Stimulated activated CD8-positive, alpha-beta memory T cell treated with anti-CD3 and anti-CD28 coated beads, Interleukin-15, amount 100 ng/mL, for 4 hours (primary cell): ENCODE data around the gene RPH3AL.
"Not testable (repeated sequence)": the region's sequence is repeated elsewhere in the genome, so short reads cannot be mapped to it uniquely, and the experiment has no call there.

Experiments used
- DNase-seq, 2 donors: peaks; one replicate each; pipeline ENCODE4 v3.0.0-alpha.2; 2020; ENCODE audit warnings: low read depth in 2 of 2

The RPH3AL gene

DNA sequence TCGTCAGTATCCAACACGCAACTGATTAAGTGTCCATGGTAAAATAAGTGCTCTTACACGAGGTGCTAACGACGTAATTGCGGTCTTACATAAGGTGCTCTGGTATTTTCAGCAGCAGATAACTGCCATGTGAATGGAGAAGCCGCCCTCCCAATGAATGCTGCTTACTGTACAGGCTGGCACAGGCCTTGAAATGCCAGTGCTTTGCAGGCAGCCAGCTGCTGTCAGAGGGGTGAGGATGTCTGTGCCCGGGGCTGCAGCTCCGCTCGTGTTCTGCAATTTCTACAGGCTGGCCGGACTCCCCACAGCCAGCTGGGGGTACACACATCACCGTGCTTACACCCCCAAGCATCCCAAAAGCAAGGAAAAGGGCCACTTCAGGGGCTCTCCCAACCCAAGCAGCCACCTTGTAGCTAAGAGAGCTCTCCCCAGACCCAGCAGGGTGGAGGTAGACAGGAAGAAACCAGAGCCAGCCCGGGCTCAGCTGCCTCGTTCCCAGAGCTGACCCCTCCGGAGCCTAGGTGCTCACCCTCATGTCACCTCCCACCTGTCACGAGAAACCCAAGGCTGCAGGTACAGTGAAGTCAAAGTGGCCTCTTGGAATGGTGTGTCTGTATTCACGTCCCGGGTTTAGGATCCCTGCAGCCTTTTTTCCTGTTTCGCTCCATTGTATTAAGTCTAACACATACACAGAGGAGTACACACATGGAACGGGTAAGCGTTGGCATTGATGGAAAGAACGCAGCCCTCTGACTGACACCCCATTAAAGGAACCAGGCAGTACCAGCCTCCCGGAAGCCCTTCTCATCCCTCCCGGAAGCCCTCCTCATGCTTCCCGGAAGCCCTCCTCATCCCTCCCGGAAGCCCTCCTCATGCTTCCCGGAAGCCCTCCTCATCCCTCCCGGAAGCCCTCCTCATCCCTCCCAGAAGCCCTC lies 27.2 kb upstream of the RPH3AL start:
- no peak for DNase-seq

DNA sequence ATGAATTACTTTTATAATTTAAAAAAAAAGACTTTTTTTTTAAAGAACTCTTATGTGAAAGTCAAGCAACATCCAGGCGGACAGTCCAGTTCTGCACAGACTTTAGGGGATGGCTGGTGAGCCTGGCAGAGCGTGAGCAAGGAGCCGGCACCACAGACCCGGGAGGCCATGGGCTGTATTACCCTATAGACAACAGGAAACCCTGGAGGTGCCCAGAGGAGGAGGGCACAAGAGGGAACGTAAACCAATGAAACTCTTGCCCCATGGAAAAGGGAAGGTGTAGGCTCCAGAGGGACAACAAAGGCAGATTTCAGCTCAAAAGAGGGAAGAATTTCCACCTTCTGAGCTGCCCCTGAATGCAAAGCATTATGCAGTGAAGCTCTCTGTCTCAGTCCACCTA lies 25.5 kb upstream of the RPH3AL start:
- no peak for DNase-seq

DNA sequence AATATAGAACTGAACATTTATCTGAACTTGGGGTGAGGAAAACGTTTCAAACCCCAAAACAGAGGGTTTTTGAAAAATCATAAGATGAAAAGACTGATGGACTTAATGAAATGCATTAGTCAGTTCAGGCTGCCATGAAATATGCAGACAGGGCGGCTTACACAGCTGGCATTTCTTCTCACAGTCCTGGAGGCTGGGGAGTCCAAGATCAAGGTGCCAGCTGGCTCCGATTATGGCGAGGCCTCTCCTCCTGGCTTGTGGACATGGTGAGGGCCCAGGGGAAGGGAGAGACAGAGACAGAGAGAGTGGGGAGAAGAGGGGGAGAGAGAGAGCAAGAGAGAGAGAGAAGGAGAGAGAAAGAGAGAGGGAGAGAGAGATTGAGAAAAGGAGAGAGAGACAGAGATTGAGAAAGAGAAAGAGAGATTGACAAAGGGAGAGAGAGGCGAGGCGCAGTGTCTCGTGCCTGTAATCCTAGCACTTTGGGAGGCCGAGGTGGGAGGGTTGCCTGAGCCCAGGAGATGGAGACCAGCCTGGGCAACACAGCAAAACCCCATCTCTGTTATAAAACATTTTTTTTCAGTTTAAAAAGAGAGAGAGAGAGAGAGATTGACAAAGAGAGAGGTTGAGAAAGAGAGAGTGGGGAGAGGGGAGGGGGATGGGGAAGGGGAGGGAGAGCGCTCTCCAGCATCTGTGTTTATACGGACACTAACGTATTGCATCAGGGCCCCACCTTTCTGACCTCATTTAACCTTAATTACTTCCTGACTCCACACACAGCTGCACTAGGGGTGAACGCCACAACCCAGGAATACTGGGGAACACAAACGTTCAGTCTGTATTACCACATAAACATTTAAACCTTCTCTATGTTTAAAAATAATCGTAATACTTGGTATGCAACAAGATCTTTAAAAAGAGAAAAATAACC lies 24.6 kb upstream of the RPH3AL start:
- no peak for DNase-seq

DNA sequence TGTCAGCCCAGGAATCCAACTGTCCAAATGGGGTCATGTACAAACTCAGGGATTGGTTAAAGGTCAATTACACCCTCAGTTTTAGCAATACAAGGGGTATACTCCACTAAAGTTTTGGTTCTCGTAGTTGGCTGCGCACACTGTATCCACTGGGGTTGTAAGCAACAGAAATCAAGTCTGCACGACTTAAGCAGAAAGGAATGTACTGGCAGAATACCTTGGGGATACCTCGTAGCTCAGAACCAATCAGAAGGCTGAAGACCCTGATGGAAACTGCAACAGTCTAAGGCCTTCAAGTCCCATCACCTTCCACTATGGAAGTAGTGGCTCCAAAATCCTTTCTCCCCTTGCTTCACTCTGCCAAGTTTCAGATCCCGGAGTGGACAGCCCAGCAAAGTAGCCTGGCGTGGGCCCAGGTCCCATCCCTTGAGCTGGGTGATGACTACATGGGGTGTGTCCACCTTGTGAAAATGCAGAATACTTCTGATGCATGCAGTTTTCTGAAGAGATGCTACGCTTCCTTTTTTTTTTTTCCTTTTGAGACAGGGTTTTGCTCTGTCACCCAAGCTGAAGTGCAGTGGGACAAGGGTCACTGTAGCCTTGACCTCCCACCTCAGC lies 21.1 kb upstream of the RPH3AL start:
- DNase-seq: no peak

DNA sequence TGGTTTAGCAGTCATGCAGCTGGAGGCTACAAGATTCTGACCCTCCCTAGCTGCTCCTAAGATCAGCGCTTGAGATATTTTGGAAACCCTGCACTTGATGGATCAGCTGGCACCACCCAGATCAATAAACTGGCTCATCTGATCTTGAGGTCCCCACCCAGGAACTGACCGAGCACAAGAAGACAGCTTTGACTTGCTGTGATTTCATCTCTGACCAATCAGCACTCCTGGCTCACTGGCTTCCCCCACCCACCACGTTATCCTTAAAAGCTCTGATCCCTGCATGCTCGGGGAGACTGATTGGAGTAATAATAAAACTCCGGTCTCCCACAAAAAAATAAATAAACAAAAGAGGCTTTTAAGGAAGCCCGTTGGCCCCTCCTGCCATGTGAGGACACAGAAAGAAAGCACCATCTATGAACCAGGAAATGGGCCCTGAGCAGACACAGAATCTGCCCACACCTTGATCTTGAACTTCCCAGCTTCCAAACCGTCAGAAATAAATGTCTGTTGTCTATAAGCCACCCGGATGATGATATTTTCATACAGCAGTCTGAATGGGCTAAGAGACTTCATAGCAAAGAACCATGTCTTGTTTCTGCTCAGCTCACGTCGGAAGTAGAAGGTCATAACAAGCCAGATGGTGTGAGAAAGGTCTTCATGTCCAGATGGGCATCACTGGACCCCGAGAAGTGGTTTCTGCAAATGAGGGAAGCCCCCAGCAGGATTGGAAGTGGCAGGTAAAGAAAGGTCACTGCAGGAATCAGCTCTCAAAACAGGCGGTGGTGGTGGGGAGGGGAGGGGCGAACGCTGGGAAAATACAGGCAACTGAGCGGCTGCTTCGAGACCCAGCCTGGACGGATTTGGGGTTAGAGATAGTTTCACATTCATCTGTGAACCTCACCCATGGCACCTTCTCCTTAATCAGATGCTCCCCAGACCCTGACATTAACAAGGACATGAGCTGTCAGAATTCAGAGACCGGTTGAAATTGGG lies 19.8 kb upstream of the RPH3AL start:
- no peak for DNase-seq

DNA sequence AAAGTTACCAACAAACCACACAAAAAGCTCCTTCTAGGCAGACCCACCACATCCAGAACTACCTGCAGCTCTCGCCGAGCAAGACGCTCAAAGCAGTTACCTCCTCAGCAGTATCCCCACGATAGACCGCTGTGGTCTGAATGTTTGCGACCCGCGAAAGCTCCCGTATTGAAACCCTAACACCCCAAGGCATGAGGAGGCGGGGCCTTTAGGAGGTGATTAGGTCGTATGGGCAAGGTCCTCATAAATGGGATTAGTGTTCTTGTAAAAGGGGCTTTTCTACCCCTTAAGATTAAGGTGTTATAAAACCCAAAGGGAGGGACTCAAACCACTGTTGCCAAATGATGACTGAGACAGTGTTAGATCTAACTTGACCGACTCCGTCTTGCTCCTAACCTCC lies 19.0 kb upstream of the RPH3AL start:
- DNase-seq: no peak

DNA sequence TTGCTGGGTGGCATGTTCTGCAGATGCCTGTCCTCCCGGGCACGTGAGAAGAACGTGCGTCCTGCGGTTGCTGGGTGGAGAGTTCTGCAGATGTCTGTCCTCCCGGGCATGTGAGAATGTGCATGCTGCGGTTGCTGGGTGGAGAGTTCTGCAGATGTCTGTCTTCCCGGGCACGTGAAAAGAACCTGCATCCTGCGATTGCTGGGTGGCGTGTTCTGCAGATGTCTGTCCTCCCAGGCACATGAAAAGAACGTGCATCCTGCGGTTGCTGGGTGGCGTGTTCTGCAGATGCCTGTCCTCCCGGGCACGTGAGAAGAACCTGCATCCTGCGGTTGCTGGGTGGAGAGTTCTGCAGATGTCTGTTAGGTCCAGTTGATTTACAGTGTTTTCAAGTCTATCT lies 15.0 kb upstream of the RPH3AL start:
- DNase-seq: not testable (repeated sequence)

DNA sequence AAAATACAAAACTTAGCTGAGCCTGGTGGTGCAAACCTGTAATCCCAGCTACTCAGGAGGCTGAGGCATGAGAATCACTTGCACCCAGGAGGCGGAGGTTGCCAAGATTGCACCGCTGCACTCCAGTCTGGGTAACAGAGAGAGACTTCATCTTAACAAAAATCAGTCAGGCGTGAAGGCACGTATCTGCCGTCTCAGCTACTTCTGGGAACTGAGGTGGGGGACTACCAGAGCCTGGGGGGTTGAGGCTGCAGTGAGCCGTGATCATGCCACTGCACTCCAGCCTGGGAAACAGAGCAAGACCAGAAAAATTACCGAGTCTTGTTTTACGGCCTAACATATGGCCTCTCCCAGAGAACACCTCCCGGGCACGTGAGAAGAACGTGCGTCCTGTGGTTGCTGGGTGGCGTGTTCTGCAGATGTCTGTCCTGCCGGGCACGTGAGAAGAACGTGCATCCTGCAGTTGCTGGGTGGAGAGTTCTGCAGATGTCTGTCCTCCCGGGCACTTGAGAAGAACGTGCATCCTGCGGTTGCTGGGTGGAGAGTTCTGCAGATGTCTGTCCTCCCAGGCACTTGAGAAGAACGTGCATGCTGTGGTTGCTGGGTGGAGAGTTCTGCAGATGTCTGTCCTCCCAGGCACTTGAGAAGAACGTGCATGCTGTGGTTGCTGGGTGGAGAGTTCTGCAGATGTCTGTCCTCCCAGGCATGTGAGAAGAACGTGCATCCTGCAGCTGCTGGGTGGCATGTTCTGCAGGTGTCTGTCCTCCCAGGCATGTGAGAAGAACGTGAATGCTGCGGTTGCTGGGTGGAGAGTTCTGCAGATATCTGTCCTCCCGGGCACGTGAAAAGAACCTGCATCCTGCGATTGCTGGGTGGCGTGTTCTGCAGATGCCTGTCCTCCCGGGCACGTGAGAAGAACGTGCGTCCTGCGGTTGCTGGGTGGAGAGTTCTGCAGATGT lies 14.3 kb upstream of the RPH3AL start:
- not testable (repeated sequence) for DNase-seq

DNA sequence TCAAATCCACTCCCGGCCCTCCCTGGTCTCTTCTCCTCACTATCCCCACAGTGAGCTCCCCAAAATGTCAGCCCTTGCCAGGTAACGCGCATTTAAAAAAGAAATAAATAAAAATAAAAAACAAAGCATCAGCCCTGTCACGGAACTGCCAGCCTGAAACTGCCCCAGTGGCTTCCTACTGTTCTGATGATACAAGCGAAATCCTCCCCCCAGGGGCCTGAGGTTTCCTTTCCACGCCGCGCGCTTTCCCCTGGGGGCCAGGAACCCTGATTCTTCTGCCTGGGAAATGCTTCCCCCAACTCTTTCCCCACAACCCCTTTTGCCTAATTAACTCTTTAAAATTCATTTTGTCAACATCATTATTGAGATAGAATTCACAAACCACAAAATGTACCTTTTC lies 12.2 kb upstream of the RPH3AL start:
- DNase-seq: no peak

DNA sequence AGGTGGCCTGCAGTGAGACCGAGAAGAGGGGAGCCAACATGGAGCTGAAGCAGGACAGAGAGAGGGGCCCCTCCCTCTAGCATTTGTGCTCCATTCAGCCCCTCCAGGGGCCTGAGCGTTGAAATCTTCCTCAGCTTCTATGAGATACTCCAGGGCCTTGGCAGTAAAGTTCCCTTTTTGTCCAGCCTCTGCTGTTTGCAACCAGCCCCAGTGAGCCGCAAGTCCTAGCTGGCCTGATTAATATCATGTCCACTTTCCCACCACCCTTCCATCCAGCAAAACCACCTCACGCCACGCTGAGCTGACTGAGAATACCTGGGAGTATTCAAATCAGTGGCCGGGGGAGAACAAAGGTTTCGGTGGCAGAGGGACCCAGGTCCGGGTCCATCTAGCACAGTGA lies 11.7 kb upstream of the RPH3AL start:
- no peak for DNase-seq

DNA sequence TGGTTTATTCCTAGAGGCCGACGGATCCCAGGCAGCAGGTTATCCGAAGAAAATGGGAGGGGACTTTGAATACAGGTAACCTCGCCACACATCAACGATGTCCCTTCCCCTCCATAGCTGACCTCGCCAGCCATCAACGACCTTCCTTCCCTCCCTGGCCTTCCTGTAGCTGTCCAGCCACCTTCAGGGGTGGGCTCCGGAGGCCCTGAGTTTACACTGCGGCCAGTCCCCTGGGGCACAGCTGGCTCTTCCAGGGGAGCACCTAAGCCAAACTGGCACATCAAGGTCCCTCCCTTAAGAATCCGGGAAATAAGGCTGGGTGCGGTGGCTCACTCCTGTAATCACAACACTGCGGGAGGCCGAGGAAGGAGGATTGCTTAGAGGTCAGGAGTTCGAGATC lies 10.1 kb upstream of the RPH3AL start:
- DNase-seq: no peak

DNA sequence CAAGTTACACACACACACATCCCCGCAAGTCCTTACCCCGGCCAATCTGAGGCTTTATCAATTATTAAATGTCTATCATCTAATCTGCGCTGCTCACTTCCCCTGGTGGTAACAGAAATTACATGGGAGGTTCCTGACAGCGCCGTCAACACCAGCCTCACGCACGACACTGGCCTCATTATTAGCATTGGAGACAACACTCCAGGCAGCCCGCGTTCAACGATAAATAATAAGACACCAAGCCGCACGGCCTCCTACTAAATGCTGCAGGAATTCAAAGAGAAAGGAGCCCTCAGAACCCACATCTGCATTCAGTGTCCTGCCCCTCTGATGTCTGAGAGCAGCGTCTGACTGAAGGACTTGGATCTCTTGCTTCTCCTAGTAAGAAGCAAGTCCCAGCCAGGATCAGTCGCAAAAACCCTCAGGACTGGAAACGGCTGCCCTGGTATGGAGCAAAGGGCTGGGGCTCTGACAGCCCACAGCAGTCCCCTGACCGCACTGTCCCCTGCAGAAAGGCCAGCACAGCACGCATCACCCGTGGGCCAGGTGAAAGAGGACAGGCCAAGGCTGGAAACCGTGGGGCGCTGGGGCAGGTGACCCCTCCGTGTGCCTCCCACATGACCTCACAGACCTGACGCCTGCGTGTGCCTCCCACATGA lies 7.6 kb upstream of the RPH3AL start:
- DNase-seq: no peak

DNA sequence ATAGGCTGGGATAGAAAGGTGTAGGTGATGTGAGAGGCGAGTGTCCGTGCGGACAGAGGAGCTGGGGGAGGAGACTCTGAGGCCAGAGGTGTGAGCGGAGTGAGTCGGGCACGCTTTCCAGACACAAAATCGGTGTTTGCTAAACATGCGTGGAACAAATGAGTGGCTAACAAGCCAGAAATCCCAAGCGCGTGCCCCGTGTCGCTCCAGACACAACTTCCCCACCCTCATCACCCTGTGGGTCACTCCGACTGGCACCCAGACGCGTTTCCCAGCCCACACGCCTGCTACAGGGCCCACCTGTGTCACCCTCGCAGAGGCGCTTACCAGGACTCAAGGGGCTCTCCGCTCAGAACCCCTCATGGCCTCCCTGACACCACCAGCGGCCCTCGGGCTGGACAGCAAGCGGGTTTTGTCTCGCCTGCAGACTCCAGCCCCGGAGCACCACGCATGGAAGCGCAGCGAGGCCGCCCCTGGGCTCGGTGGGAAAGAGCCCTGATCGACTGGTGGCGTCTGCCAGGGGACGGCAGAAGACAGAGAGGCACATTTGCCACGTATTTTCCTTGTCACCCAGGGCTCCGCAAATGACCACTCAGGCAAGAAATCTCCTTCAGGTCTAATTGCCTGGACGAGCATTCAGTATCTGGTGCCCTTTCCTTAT lies 6.0 kb upstream of the RPH3AL start:
- no peak for DNase-seq

DNA sequence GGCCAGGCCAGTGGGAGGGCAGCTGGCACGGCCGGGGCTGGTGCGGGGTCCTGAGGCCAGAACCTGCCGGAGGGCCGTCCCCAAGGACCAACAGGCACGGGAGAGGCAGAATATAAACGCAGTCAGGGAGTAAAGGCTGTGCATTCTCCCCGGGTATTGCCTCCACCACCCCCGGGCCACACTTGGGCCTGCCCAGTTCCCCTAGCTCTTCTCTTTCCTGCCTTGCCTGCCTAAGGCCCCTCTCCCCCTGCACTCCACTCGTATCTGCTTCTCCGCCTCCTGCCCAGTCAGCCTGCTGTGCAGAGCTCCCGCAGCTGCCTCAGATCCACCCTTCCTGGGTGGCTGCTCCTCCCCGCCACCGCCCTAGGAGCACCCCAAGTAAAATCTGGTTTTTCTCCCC lies 5.0 kb upstream of the RPH3AL start:
- no peak for DNase-seq

DNA sequence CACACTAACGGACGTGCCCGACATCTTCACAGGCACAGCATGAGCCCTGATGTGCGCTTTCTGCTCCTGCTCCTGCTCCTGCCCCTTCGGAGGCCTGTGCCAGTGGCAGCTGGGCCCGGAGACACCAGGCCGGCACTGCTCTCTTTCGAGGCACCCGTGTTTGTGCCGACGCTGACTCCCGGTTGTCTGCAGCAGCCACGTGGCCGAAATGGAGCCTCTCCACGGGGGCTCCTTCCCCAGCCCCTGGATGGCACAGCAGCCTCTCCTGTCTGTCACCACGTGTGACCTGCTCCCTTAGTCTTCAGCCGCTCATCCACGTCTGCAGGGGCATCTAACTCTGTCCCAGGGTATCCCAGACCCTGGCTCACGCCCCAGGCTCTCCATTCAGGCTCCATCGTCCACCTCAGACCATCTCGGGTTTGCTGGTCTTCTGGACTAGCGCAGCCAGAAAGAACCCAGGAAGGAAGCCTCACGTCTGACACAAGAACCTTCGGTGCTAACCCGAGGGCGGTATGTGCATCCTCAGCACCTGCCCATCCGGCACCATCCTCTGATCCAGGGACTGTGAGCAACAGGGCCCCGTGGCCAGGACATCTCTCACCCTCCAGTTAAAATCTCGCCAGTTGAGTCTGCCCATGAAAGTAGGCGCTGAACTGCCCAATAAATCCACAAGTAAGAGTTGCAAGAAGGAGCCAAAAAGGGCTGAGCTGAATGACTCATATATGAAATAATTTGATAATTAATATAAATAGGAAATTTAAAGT lies 4.2 kb upstream of the RPH3AL start:
- no peak for DNase-seq

DNA sequence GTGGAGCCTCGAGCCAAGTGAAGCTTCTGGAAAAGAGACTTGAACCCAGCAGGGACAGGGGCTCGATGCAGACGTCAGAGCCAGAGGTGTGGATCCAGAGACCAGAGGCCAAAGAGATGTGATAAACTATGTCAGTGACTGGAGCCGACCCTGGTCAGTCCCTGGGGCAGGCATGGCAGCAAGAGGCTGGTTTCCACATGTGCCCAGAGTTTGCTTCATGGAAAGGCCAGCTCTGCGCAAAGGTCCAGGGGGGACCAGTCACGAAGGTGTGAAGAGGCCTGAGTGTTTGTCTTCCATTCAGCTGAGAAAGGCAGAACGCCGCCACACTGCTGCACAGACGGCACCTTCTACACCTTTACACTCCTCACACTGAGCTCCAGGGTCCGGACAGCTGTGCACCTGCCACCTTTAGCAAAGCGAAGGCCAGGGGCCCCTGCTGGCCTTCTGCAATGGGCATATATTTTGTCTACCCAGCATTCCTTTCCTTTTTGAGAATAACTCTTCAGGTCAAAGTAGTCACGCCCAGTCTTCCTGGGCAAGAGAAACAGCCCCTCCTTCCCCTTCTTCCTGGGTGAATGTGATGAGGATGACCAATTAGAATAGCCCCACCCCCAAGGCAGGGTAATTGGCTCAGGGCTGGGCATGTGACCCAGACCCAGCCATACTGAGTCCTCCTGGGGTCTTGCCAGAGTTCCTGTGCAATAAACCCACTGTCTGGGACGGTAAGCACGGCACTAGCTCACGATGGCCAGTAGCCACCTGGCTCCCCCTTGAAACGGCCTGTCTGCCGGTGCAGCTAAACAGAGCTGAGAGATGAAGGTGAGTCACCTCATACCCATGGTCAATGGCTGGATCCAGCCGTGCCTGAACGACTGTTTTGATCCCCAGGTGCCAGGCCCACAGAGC lies 2.3 kb upstream of the RPH3AL start:
- DNase-seq: no peak

DNA sequence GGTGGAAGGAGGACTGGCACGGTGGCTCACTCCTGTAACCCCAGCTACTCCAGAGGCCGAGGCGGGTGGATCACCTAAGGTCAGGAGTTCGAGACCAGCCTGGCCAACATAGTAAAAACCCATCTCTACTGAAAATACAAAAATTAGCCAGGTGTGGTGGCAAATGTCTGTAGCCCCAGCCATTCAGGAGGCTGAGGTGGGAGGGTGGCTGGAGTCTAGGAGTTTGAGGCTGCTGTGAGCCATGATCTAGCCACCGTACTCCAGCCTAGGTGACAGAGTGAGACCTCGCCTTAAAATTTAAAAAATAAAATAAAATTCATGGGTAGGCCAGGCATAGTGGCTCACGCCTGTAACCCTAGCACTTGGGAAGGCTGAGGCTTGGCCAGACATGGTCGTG lies 1.2 kb upstream of the RPH3AL start:
- DNase-seq: no peak
